Anterior cingulate cortex (tissue), 58 donors: Measurements from ENCODE around the gene SMNDC1.

ENCODE experiments used
- DNase-seq, 58 donors: peaks; one replicate each; lab custom pipeline; 2025; lab: John Stamatoyannopoulos, UW

SMNDC1 gene

GRCh38 chr10:110330675-110331074, 26.0 kb upstream of the SMNDC1 start:
- no peak for DNase-seq

- no peak for DNase-seq
Observed at GRCh38 chr10:110327262-110327914, 22.7 kb upstream of the SMNDC1 start.

GRCh38 chr10:110326351-110327032, 21.8 kb upstream of the SMNDC1 start:
- DNase-seq: no peak

DNA sequence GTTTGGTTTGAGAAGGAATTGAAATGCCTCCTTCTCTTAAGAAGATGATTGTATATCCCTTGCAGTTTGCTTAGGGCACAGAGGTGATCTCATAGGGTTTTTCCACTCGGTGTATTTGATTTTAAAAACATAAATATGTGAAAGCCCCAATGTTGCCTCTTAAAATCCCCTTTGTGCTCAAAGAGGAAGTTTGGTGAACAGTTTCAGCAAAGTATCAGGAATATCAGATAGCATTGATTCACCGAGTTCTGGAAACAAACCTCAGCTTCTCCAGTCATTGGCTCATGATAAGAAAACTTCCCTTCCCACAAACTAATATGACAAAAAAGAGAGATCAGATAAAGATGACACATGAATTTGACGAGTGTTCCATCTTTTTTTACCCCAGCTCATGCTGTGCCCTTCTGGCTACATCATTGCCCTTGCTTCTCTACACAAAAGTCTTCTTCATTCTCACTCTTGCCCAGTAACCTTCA, 20.1 kb upstream of the SMNDC1 start:
- no peak for DNase-seq

DNA sequence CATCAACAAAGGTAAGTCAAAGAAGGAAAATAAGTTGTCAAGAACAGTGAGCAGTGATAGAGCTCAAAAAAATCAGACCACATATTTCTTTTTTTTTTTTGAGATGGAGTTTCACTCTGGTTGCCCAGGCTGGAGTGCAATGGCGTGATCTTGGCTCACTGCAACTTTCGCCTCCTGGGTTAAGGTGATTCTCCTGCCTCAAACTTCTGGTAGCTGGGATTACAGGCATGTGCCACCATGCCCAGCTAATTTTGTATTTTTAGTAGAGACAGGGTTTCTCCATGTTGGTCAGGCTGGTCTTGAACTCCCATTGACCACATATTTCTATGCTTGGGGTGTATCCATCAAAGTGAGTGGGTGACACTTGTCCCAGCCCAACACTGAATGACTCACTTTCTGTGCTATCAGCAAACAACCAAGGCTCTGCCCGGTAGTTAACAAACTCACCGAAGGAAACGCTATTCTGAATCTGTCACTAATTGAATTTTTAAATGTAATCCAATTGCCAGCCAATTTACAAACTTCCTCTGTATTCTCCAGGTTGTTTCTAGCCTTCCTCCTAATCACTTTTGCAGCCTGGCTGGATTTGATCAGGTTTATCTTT, 19.6 kb upstream of the SMNDC1 start:
- no peak for DNase-seq

DNA sequence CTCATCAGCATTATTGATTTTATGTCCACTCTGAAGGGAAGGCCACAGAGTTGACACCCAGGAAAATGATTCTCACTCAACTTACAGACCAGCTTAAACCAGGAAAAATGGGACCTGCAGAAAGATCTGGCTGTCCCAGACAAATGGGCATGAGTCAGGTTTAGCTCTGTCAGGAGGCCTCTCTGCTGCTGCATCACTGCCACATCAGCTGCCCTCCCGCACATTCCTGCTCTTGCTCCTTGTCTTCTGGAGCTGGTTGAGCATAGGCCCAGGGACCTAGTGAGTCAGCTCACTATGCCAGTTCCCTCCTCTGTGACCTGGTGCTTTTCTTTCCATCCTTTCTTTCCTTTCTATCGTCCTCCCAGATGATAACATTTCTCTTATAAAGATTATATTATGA, 18.8 kb upstream of the SMNDC1 start:
- DNase-seq: no peak

- no peak for DNase-seq
Observed at GRCh38 chr10:110321869-110322620, 17.3 kb upstream of the SMNDC1 start.

GRCh38 chr10:110317866-110318850, 13.4 kb upstream of the SMNDC1 start:
- DNase-seq: no peak

DNA sequence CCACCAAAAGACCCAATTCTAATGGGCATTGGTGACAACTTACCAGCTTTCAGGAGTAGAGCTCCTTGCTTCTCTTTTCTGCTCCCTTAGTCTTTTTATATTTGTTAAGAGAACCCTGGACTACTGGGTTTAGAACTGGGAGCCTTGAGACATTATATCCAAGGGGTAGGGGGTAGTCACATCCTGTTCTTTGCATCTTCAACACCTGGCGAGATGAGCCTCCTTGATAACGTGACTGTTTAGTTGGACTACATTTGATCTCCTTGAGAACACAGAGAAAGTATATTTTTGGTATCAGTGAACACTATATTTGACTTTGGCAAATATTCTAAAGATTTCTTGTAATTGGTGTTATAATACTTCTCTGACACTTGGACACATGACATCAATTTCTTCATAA, 9.0 kb upstream of the SMNDC1 start:
- no peak for DNase-seq

GRCh38 chr10:110312206-110312605, 7.5 kb upstream of the SMNDC1 start:
- DNase-seq: no peak

GRCh38 chr10:110311357-110311949, 6.7 kb upstream of the SMNDC1 start:
- peak in 23 of 58 donors; percentile 2 to 58 (median 11) for DNase-seq

- DNase-seq: no peak
Observed at GRCh38 chr10:110310741-110311140, 6.0 kb upstream of the SMNDC1 start.

- DNase-seq: no peak
Observed at GRCh38 chr10:110307805-110308204, 3.1 kb upstream of the SMNDC1 start.

DNA sequence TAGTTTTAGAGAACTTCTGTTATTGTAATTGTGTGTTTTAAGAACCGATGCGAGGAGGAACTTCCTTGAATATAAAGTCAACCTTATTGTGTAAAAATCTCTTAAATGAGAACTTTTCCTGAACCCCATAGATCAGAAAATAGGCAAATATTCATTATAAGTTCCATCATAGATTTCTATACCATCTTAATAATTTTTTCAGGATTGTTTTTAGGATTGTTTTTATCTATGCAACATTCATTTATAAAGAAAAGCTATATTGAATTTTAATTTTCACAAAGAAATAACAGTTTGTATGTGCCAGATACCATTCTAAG, 1.7 kb upstream of the SMNDC1 start:
- DNase-seq: no peak

DNA sequence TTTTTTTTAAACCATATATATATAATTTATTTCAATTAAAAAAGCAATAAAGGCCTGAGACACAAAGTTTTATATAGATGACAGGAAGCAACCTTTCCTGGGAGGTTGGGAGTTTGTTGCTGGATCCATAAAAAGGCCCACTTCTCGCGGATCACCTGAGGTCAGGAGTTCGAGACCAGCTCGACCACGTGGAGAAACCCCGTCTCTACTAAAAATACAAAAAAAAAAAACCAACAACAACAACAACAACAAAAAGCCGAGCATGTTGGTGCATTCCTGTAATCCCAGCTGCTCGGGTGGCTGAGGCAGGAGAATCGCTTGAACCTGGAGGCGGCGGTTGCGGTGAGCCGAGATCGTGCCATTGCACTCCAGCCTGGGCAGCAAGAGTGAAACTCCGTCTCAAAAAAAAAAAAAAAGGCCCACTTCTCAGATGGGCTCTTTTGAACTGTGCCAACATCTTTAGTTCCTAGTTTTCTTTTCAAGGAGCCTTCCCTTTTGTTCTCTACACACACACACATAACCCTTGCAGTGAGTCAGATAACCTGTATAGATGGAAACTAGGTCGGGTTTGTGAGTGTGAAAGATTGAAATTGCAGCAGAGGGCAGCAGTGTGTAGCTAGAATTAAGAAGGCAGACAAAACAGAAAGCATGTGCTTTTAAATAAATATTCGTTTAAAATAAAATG, 1.2 kb upstream of the SMNDC1 start:
- DNase-seq: peak in 15 of 58 donors; percentile 1 to 54 (median 8)

GRCh38 chr10:110304394-110304779, 333 bp downstream of the SMNDC1 start:
- DNase-seq: peak in 1 of 58 donors; percentile 37

GRCh38 chr10:110303681-110304080, 1.0 kb downstream of the SMNDC1 start:
- DNase-seq: no peak

- DNase-seq: no peak
Observed at GRCh38 chr10:110300486-110300986, 4.2 kb downstream of the SMNDC1 start.

DNA sequence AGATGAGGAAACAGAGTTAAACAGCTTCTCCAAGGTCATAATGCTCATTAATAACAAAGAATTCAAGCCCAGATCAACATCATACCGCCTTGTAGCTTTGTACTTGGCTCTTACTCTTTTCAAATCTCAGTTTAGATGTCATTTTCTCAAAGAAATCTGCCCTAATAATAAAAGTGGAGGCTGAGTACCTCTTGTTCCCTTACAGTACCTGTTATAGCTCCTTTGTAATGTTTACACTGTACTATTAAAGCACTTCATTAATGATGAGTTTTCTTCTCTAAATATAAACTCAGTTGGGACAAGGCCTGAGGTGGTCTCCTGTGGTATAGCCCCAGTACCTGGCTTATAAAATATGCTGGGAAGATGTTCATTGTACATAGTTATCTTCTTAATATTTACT, 7.8 kb downstream of the SMNDC1 start:
- DNase-seq: no peak
